Kidney capillary endothelial cell (primary cell): ENCODE measurements around the gene CHST11.

Experiments
- DNase-seq: peaks from one replicate; pipeline ENCODE4 v3.0.0-alpha.2; 2018; ENCODE audit warnings: low spot score

Gene CHST11

GRCh38 chr12:104653730-104654664 is 197.2 kb downstream of the CHST11 start:
- no peak for DNase-seq

GRCh38 chr12:104654665-104655609 is 198.2 kb downstream of the CHST11 start:
- DNase-seq: no peak

DNA sequence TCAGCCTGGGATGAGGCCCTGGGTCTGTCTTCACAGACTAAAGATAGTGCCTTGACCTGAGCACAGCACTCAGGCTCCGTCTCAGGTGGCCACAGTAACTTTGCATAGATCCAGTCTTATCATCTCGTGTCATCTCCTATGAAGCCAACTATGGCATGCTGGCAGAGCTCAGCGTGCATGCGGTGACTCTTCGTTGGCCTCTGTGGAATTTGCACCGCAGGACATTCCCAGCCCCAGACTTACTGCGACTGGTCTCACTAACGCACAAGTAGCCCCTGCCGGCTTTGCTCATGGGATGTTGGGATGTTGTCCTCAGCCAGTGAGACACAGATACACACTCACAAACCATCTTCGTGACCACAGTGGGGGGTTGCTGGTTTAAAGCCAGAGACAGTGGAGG is 199.6 kb downstream of the CHST11 start:
- no peak for DNase-seq

DNA sequence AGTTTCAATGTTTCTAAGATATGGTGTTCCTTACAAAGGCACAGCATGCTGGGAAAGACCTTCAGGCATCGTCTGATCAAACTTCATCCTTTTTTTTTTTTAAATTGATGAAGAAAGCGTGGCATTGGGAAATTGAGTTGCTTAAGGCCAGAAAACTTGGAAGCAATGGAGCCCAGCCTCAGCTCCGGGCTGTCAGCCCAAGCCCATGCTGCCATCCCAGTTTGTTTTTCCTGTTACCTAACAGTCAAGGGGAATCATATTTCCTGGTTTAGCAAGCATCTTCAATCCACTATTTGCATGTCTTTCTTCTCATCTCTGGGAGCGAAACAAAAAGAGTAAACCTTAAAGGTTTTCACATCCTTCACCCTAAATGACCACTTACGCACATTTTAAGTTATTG is 200.2 kb downstream of the CHST11 start:
- no peak for DNase-seq

DNA sequence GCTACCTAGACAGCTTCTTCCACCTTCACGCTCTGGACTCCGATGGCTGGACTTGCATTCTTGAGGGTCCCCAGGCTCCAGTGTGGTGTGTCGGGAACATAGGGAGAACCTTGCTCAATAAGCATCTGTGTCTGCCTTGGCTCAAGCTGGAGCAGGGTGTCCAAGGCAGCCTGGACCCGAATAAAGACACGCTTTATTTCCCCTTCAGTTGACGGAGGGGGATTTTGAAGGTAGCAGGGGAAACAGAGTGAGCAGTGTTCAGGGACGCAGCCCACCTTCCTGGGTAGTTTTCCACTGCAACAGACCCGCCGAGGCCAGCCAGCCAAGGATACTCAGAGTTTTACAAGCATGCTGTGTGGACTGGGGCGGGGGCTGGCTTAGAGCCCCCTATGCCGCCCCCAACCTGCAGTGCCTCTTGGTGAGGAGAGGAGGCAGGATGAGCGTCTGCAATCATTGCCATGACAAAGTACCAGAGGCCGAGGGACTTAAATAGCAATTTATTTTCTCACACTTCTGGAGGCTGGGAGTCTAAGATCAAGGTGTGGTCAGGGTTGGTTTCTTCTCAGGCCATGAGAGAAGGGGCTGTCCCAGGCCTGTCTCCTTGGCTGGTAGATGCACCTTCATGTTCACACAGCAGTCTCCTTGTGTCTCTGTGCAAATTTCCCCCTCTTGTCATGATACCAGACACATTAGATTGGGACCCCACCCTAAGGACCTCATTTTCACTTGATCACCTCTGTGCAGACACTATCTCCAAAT is 201.2 kb downstream of the CHST11 start:
- DNase-seq: no peak

DNA sequence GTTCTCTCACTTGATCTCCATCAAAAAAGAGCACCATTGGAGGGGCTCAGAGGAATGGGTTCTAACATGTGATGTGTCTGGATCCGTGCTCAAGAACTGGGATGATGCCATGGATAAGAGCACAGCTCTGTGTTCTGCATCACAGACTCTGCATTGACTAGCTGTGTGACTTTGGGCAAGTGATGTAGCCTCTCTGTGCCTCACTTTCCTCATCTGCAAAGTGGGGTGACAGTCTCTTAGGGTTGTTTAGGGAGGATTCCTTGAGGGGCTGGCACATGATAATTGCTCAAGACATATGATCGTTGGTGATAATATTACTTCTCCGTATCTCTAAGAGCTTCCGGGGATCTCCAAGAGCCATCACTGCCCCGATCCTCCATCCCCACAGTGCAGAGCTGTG is 202.3 kb downstream of the CHST11 start:
- DNase-seq: no peak

DNA sequence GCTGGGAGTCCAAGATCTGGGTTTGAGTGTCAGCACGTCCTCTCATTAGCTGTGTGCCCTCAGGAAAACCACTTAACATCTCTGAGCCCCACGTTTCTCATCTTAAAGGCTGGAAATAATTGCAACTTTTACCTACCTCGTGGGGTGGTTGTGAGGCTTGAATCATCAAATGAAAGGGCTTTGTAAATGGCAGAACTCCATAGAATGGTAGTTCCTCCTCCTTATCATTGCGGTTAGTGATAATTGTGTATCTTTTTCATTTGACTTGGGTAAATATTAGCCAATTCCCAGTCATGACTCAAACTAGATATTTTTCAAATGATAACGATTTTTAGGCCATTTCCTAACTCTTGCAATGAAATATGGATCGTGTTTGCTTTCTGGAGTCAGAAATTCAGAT is 205.5 kb downstream of the CHST11 start:
- DNase-seq: no peak

DNA sequence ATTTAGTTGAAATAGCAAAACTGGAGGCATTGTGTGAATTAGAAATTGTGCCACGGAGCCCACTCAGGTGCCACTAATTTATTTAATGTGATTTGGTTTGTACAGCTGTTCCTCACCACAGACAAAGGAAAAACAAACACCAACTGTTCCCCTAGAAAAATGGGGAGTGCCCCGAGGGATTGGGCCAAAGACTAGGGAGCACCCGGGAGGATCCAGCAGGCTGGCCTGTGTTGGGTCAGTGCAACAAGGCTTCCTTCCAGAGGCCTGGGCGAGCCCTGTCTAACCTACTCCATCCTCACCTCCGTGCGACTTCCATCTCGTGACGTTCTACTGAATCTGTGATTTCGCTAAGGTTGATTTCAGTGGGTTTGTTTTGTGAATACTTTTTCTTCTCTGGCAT is 206.2 kb downstream of the CHST11 start:
- no peak for DNase-seq

GRCh38 chr12:104664351-104664750 is 207.6 kb downstream of the CHST11 start:
- no peak for DNase-seq

- no peak for DNase-seq
These were observed 208.5 kb downstream of the CHST11 start for GRCh38 chr12:104665296-104665695.

- no peak for DNase-seq
These were observed 210.4 kb downstream of the CHST11 start for GRCh38 chr12:104667139-104667538.

DNA sequence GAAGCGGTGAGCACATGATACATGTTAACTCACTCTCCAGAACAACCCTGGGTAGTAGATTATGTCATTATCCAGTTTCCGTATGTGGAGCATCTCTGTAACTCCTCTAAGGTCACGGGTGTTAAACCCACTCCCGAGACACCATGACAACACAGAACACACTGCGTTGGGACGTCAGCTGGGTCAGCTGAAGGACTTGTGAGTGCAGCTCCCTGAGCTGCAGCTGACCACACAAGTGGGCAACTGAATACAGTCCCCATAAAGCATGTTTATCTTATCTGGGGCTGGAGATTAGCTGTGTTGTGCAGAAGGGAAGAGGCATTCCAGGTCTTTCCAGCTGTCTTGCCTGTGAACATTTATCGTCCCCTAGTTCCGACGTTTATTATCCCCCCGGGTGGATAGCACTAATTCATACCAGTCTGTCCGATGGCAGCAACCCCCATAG is 211.5 kb downstream of the CHST11 start:
- DNase-seq: no peak

- DNase-seq: no peak
These were observed 212.5 kb downstream of the CHST11 start for GRCh38 chr12:104669089-104669721.

DNA sequence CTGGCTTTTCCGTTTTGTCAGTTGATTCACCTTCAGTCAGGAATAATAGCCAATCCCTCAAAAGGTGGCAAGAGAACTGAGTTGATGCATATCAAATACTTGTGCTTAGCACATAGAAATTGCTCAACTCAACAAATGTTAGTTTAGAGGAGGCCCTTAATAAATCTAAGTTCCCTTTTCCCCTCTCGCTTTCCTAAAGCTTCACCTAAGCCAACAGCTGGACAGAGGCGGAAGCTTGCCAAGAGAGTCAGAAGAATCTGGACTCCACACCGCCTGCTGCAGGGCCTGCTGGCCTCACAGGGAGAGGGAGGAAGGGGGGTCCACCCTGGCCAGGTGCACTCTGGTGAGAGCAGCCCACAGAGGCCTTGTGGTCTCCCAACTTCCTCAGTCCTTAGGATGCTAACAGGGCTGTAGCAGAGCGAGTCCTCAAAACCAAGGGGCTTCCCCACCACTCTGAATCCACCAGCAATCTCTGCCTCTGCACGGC is 213.1 kb downstream of the CHST11 start:
- no peak for DNase-seq

DNA sequence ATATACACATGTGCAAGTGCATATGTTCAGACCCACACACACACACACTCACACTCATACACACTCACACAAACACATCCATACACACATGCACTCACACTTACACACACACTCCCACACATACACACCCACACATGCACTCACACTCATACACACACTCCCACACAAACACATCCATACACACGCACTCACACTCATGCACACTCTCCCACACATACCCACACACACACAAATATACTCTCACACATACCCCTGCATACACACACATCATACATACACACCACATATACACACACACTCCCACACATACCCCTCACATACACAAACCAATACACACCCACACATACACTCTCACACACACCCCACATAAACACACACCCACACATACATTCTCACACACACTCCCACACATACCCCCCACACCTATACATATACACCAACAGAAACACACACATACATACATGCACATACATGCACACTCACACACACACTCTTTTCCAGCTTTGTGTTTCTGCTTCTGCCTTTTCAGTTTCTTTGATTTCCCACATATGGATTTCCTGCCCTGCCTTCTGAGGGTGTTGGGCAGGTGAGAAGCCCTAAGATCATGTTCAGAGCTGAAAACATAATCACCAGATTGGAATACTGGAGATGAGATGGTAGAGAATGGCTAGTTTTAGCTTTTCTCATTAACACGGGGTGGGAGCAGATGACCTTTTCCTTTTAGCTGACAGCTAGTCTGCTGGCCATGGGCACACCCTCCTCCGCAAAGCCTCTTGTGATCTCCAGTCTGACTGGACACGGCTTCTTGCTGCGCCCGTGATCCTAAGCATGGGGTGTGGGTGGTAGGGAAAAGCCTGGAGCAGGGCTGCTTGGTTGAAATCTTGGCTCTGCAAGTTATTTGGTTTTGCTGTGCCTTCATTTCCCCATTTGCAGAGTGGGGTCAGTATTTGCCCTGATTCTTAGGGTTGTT is 214.0 kb downstream of the CHST11 start:
- DNase-seq: no peak

GRCh38 chr12:104671409-104672095 is 214.8 kb downstream of the CHST11 start:
- peak; percentile 96 for DNase-seq

GRCh38 chr12:104672096-104672445 is 215.3 kb downstream of the CHST11 start:
- no peak for DNase-seq

DNA sequence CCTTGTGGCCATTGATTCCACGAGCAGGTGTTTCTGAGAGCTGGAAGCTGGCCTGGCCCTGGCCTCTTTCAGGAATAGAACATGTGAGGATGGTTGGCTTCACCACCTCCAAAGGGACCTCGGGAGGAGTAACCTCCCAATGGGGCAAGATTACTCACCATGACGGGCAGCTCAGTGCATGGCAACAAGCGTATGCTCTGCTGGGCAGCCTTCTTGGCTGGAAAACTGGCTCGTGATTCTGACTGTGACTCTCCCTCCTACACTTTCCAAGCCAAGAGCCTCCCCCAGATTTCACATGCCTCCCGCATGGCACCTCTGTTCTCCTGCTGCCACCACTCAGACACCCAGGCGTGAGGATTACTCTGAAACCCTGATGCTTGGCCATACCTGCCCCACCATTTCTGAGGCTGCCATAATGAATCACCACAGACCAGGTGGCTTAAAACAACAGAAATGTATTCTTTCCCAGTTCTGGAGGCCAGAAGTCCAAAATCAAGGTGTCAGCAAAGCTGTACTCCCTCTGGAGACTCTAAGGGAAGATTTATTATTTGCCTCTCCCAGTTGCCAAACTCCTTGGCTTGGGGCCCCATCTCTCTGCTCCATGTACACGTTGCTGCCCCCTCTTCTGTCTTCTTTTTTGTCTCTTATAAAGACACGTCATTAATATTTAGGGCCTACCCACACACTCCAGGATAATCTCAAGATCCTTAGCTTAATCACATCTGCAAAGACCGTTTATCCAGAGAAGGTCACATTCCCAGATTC is 215.9 kb downstream of the CHST11 start:
- no peak for DNase-seq

DNA sequence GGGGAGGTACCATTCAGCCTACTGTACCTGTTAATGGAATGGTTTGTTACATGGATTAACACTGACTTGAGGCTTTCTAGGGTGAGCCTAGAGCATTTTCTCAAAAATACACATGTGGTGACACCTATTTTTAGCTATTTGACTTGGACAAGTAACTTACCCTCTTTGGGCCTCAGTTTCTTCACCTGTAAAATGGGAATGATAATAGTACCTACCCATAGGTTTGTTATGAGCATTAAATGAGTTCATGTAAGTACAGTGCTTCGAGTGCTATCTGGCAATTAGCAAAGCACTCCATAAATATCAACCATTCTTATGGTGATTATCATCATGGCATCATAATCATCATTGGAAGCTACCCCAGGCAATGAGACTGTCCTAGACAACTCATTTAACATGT is 216.5 kb downstream of the CHST11 start:
- no peak for DNase-seq
